ENCODE results near the gene LONP1. TPM values are rescaled to one million over a fixed set of nuclear protein-coding genes. Genes with fewer than 3 reads are reported as not detected.

LONP1 gene
- total RNA-seq, 1 experiment from 2014 or later, result 186 TPM

GRCh38 chr19:5655412-5655811 lies 64.5 kb downstream of the LONP1 start:
- no peak for TF ChIP-seq HMGA2 (CRISPR knock-in tag; IDR thresholded peaks at IDR 0.05)
- no peak for TF ChIP-seq GTF2I (CRISPR knock-in tag; conservative IDR thresholded peaks at IDR 0.05)
- TF ChIP-seq TEAD4 (CRISPR knock-in tag; IDR thresholded peaks at IDR 0.05), result no peak
- no peak for TF ChIP-seq ZNF317 (CRISPR knock-in tag; IDR thresholded peaks at IDR 0.05; ENCODE audit: borderline replicate concordance, low read depth)
- TF ChIP-seq NFYB (CRISPR knock-in tag; conservative IDR thresholded peaks at IDR 0.05; ENCODE audit: low read depth), result no peak
- TF ChIP-seq NR3C1 (CRISPR knock-in tag; conservative IDR thresholded peaks at IDR 0.05; ENCODE audit: low read depth), result no peak
- no peak for TF ChIP-seq HMGXB4 (CRISPR knock-in tag; IDR thresholded peaks at IDR 0.05)
- no peak for TF ChIP-seq ZNF263 (CRISPR knock-in tag; IDR thresholded peaks at IDR 0.05; ENCODE audit: low read depth)
- TF ChIP-seq, protein P1, sequence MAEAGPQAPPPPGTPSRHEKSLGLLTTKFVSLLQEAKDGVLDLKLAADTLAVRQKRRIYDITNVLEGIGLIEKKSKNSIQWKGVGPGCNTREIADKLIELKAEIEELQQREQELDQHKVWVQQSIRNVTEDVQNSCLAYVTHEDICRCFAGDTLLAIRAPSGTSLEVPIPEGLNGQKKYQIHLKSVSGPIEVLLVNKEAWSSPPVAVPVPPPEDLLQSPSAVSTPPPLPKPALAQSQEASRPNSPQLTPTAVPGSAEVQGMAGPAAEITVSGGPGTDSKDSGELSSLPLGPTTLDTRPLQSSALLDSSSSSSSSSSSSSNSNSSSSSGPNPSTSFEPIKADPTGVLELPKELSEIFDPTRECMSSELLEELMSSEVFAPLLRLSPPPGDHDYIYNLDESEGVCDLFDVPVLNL (CRISPR knock-in tag; IDR thresholded peaks at IDR 0.05; ENCODE audit: borderline replicate concordance, low read depth), result no peak
- no peak for TF ChIP-seq PRRX2 (CRISPR knock-in tag; IDR thresholded peaks at IDR 0.05)
- TF ChIP-seq PRDM15 (CRISPR knock-in tag; IDR thresholded peaks at IDR 0.05), result no peak
- TF ChIP-seq TEAD1 (CRISPR knock-in tag; IDR thresholded peaks at IDR 0.05), result no peak
- no peak for TF ChIP-seq AFF4 (CRISPR knock-in tag; IDR thresholded peaks at IDR 0.05; ENCODE audit: borderline replicate concordance)
- no peak for TF ChIP-seq ZBTB21 (CRISPR knock-in tag; IDR thresholded peaks at IDR 0.05; ENCODE audit: borderline replicate concordance)
- TF ChIP-seq IRF2 (CRISPR knock-in tag; IDR thresholded peaks at IDR 0.05; ENCODE audit: borderline replicate concordance, low read depth), result no peak
- TF ChIP-seq FOXK1 (CRISPR knock-in tag; IDR thresholded peaks at IDR 0.05), result no peak
- no peaks in the 10 kb centered on the region for H3K4me1 Mint-ChIP-seq
- no peak overlapping the region for H3K27ac Mint-ChIP-seq
- ATAC-seq (no peak), DNase-seq (ENCODE audit: low spot score) (no peak)
- H3K27me3 Mint-ChIP-seq (ENCODE audit: low read depth), result no peaks in the 10 kb centered on the region
- ChIA-PET CTCF (no interaction called here), POLR2A (no interaction called here)
- H3K4me3 Mint-ChIP-seq, result no peak overlapping the region
- no peaks in the 10 kb centered on the region for H3K9me3 Mint-ChIP-seq
- peaks cover 70% of the 10 kb centered on the region for H3K36me3 Mint-ChIP-seq

GRCh38 chr19:5654931-5655330 lies 65.0 kb downstream of the LONP1 start:
- no peak for DNase-seq (ENCODE audit: low spot score)
- H3K27ac Mint-ChIP-seq, result peak overlapping the region; percentile 9; the same call in 1 of the 2 replicates
- peaks cover 74% of the 10 kb centered on the region for H3K36me3 Mint-ChIP-seq
- no peaks in the 10 kb centered on the region for H3K9me3 Mint-ChIP-seq
- H3K4me3 Mint-ChIP-seq, result no peak overlapping the region
- no peak for ATAC-seq
- POLR2A ChIA-PET, result no interaction called here
- CTCF ChIA-PET, result no interaction called here
- H3K4me1 Mint-ChIP-seq, result no peaks in the 10 kb centered on the region
- no peaks in the 10 kb centered on the region for H3K27me3 Mint-ChIP-seq (ENCODE audit: low read depth)
- TF ChIP-seq, protein P2, sequence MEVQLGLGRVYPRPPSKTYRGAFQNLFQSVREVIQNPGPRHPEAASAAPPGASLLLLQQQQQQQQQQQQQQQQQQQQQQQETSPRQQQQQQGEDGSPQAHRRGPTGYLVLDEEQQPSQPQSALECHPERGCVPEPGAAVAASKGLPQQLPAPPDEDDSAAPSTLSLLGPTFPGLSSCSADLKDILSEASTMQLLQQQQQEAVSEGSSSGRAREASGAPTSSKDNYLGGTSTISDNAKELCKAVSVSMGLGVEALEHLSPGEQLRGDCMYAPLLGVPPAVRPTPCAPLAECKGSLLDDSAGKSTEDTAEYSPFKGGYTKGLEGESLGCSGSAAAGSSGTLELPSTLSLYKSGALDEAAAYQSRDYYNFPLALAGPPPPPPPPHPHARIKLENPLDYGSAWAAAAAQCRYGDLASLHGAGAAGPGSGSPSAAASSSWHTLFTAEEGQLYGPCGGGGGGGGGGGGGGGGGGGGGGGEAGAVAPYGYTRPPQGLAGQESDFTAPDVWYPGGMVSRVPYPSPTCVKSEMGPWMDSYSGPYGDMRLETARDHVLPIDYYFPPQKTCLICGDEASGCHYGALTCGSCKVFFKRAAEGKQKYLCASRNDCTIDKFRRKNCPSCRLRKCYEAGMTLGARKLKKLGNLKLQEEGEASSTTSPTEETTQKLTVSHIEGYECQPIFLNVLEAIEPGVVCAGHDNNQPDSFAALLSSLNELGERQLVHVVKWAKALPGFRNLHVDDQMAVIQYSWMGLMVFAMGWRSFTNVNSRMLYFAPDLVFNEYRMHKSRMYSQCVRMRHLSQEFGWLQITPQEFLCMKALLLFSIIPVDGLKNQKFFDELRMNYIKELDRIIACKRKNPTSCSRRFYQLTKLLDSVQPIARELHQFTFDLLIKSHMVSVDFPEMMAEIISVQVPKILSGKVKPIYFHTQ (CRISPR knock-in tag; IDR thresholded peaks at IDR 0.05), result no peak
- TF ChIP-seq, protein P3, sequence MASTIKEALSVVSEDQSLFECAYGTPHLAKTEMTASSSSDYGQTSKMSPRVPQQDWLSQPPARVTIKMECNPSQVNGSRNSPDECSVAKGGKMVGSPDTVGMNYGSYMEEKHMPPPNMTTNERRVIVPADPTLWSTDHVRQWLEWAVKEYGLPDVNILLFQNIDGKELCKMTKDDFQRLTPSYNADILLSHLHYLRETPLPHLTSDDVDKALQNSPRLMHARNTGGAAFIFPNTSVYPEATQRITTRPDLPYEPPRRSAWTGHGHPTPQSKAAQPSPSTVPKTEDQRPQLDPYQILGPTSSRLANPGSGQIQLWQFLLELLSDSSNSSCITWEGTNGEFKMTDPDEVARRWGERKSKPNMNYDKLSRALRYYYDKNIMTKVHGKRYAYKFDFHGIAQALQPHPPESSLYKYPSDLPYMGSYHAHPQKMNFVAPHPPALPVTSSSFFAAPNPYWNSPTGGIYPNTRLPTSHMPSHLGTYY (CRISPR knock-in tag; IDR thresholded peaks at IDR 0.05), result no peak

Data from WTC11 (cell line).